ENCODE data around the gene ADAMTS3. TPM values are rescaled to one million over a fixed set of nuclear protein-coding genes. Genes with fewer than 3 reads are reported as not detected.
"Not testable (repeated sequence)": the region's sequence is repeated elsewhere in the genome, so short reads cannot be mapped to it uniquely, and the experiment has no call there.

Gene ADAMTS3
- total RNA-seq, 1 donor from 2014 or later, result 20.4 TPM

GRCh38 chr4:72484981-72485380 is 84.0 kb downstream of the ADAMTS3 start:
- DNase-seq (ENCODE audit: low spot score in 2 of 2), result no peak
- FAIRE-seq, result no peak

GRCh38 chr4:72473434-72473900 is 95.6 kb downstream of the ADAMTS3 start:
- no peak for DNase-seq (ENCODE audit: low spot score in 2 of 2)
- no peak for FAIRE-seq

- DNase-seq (ENCODE audit: low spot score in 2 of 2) (no peak), FAIRE-seq (no peak)
These were observed 97.2 kb downstream of the ADAMTS3 start for GRCh38 chr4:72471816-72472215.

- FAIRE-seq, result no peak
These were observed 100.0 kb downstream of the ADAMTS3 start for GRCh38 chr4:72468904-72469502.

GRCh38 chr4:72467633-72468032 is 101.4 kb downstream of the ADAMTS3 start:
- DNase-seq (ENCODE audit: low spot score in 2 of 2), result no peak

More at GRCh38 chr4:72468904-72469502, 100.0 kb downstream of the ADAMTS3 start:
- no peak for DNase-seq (ENCODE audit: low spot score in 2 of 2)

GRCh38 chr4:72463724-72464123 is 105.3 kb downstream of the ADAMTS3 start:
- DNase-seq (ENCODE audit: low spot score in 2 of 2) (no peak), FAIRE-seq (no peak)

More at GRCh38 chr4:72467633-72468032, 101.4 kb downstream of the ADAMTS3 start:
- no peak for FAIRE-seq

GRCh38 chr4:72457158-72457557 is 111.9 kb downstream of the ADAMTS3 start:
- no peak for DNase-seq (ENCODE audit: low spot score in 2 of 2)
- FAIRE-seq, result no peak

- DNase-seq (ENCODE audit: low spot score in 2 of 2) (no peak), FAIRE-seq (no peak)
These were observed 117.7 kb downstream of the ADAMTS3 start for GRCh38 chr4:72451349-72451748.

- DNase-seq (ENCODE audit: low spot score in 2 of 2), result no peak
- FAIRE-seq, result no peak
These were observed 119.3 kb downstream of the ADAMTS3 start for GRCh38 chr4:72449705-72450104.

GRCh38 chr4:72448231-72448630 is 120.8 kb downstream of the ADAMTS3 start:
- FAIRE-seq, result no peak
- no peak for DNase-seq (ENCODE audit: low spot score in 2 of 2)

GRCh38 chr4:72446353-72447055 is 122.5 kb downstream of the ADAMTS3 start:
- no peak for DNase-seq (ENCODE audit: low spot score in 2 of 2)
- no peak for FAIRE-seq

- DNase-seq (ENCODE audit: low spot score in 2 of 2) (no peak), FAIRE-seq (no peak)
These were observed 124.9 kb downstream of the ADAMTS3 start for GRCh38 chr4:72444092-72444491.

GRCh38 chr4:72442715-72443114 is 126.3 kb downstream of the ADAMTS3 start:
- DNase-seq (ENCODE audit: low spot score in 2 of 2), result no peak
- FAIRE-seq, result no peak

GRCh38 chr4:72442147-72442546 is 126.9 kb downstream of the ADAMTS3 start:
- DNase-seq (ENCODE audit: low spot score in 2 of 2) (no peak), FAIRE-seq (no peak)

- no peak for DNase-seq (ENCODE audit: low spot score in 2 of 2)
- no peak for FAIRE-seq
These were observed 128.6 kb downstream of the ADAMTS3 start for GRCh38 chr4:72440386-72440785.

- no peak for DNase-seq (ENCODE audit: low spot score in 2 of 2)
- no peak for FAIRE-seq
These were observed 136.0 kb downstream of the ADAMTS3 start for GRCh38 chr4:72432975-72433374.

- no peak for DNase-seq (ENCODE audit: low spot score in 2 of 2)
- no peak for FAIRE-seq
These were observed 136.7 kb downstream of the ADAMTS3 start for GRCh38 chr4:72432282-72432681.

GRCh38 chr4:72430988-72431387 is 138.0 kb downstream of the ADAMTS3 start:
- DNase-seq (ENCODE audit: low spot score in 2 of 2) (no peak), FAIRE-seq (no peak)

- FAIRE-seq, result no peak
- no peak for DNase-seq (ENCODE audit: low spot score in 2 of 2)
These were observed 139.0 kb downstream of the ADAMTS3 start for GRCh38 chr4:72430050-72430449.

- FAIRE-seq (no peak), DNase-seq (ENCODE audit: low spot score in 2 of 2) (no peak)
These were observed 139.6 kb downstream of the ADAMTS3 start for GRCh38 chr4:72429397-72429889.

GRCh38 chr4:72427057-72427456 is 142.0 kb downstream of the ADAMTS3 start:
- FAIRE-seq (no peak), DNase-seq (ENCODE audit: low spot score in 2 of 2) (no peak)

- FAIRE-seq, result not testable (repeated sequence)
These were observed 143.1 kb downstream of the ADAMTS3 start for GRCh38 chr4:72425908-72426307.

More at GRCh38 chr4:72425908-72426307, 143.1 kb downstream of the ADAMTS3 start:
- not testable (repeated sequence) for DNase-seq (ENCODE audit: low spot score in 2 of 2)

Data from frontal cortex (tissue), 4 donors.